ENCODE measurements around the gene PIK3R3.

DNA sequence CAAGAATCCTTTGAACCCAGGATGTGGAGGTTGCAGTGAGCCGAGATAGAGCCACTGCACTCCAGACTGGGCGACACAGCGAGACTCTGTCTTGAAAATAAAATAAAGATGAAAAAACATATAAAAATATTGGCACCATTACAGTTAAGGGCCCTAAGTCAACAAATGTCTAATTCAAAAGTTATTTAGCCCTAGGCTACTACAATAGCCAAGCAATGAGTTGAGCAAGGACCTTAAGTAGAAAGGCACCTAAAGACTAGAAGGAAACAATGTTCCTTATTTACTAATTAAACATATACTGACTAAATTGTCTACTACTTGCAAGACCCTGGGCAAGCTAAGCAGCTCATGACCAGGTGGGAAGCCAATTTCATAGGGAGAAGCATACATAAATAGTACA lies 4.1 kb downstream of the PIK3R3 start:
- TF ChIP-seq POLR2A (IDR thresholded peaks at IDR 0.05) (no peak), POLR2AphosphoS5 (IDR thresholded peaks at IDR 0.05) (no peak)
- TF ChIP-seq, protein P1, sequence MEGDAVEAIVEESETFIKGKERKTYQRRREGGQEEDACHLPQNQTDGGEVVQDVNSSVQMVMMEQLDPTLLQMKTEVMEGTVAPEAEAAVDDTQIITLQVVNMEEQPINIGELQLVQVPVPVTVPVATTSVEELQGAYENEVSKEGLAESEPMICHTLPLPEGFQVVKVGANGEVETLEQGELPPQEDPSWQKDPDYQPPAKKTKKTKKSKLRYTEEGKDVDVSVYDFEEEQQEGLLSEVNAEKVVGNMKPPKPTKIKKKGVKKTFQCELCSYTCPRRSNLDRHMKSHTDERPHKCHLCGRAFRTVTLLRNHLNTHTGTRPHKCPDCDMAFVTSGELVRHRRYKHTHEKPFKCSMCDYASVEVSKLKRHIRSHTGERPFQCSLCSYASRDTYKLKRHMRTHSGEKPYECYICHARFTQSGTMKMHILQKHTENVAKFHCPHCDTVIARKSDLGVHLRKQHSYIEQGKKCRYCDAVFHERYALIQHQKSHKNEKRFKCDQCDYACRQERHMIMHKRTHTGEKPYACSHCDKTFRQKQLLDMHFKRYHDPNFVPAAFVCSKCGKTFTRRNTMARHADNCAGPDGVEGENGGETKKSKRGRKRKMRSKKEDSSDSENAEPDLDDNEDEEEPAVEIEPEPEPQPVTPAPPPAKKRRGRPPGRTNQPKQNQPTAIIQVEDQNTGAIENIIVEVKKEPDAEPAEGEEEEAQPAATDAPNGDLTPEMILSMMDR (IDR thresholded peaks at IDR 0.05), result no peak
